Measurements from ENCODE around the gene PCSK4.
"Not testable (repeated sequence)": the region's sequence is repeated elsewhere in the genome, so short reads cannot be mapped to it uniquely, and the experiment has no call there.

PCSK4 gene

GRCh38 chr19:1490311-1491113 lies at the start of gene PCSK4:
Gene PCSK4 (minus strand): TSS chr19:1490350. CDS start chr19:1490346, 4 bp downstream.
- DNase-seq (ENCODE audit: low read depth in 1 of 2, low spot score in 1 of 2): peak; percentile 95 to 96

- DNase-seq (ENCODE audit: low read depth in 1 of 2, low spot score in 1 of 2): not testable (repeated sequence)
Observed at GRCh38 chr19:1539749-1540148, 49.6 kb upstream of the PCSK4 start.

DNA sequence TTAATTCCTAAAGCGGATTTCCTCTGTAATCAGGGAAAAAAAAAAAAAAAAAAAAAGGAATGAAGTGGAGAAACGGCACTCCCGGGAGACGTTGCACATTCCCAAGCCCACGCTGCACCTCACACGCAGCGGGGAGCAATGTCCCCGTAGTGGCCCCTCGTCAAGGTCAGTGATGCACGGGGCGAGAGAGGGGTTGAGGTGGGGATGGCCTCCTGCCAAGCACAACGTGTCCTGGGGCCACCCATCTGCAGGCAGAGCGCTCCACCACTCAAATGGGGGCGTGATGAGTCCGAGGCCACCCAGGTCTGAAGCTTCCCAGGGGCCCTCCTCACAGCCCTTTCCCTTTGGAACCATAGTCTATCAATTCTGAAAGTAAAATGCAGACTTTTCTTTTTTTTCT lies 48.8 kb upstream of the PCSK4 start:
- no peak for DNase-seq (ENCODE audit: low read depth in 1 of 2, low spot score in 1 of 2)

- not testable (repeated sequence) for DNase-seq (ENCODE audit: low read depth in 1 of 2, low spot score in 1 of 2)
Observed at GRCh38 chr19:1535699-1536098, 45.5 kb upstream of the PCSK4 start.

GRCh38 chr19:1534972-1535371 lies 44.8 kb upstream of the PCSK4 start:
- no peak for DNase-seq (ENCODE audit: low read depth in 1 of 2, low spot score in 1 of 2)

DNA sequence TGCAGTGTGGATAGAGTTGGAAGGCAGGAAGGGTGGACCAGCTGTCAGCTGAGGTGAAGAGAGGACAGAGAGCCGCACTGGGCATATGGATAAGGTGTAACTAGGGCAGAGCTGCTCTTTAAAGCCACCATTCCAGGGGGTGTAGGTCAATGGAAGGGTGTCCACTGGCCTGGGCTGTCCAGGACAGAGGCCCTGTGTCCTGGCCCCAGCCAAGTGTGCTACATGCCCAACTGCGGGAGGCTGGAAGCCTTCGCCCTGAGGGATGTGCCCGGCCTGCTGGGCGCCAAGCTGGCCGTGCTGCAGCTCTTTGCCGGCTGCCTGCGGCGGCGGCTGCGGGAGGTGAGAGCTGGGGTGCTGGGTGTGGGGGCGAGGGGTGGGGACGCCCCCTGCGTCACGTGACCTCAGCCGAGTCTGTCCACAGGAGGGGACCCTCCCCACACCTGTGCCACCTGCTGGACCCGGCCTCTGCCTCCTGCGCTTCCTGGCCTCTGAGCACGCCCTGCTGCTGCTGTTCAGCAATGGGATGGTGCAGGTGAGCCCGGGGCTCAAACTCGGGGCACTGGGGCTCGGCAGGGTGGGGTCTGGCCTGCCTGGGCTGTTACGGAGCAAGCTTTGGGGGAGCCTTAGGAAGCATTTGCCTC lies 43.5 kb upstream of the PCSK4 start:
- no peak for DNase-seq (ENCODE audit: low read depth in 1 of 2, low spot score in 1 of 2)

- DNase-seq (ENCODE audit: low read depth in 1 of 2, low spot score in 1 of 2): no peak
Observed at GRCh38 chr19:1532003-1532402, 41.9 kb upstream of the PCSK4 start.

DNA sequence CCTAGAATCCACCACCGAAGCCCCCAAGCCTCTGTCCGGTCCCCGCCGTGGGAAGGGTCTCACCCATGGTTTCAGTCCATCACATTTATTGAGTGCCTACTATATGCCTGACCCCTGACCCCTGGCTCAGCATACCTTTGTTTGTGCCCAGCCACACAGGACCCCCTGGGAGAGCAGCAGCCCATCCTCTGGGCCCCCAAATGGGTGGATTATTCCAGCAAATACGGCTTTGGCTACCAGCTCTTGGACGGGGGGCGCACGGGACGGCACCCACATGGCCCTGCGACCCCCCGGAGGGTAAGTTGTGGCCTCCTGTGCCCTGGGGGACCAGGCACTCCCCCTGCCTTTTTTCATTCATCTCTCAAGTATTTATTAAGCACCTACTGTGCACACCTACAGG lies 41.4 kb upstream of the PCSK4 start:
- no peak for DNase-seq (ENCODE audit: low read depth in 1 of 2, low spot score in 1 of 2)

GRCh38 chr19:1530856-1531255 lies 40.7 kb upstream of the PCSK4 start:
- not testable (repeated sequence) for DNase-seq (ENCODE audit: low read depth in 1 of 2, low spot score in 1 of 2)

GRCh38 chr19:1529430-1529816 lies 39.3 kb upstream of the PCSK4 start:
- no peak for DNase-seq (ENCODE audit: low read depth in 1 of 2, low spot score in 1 of 2)

DNA sequence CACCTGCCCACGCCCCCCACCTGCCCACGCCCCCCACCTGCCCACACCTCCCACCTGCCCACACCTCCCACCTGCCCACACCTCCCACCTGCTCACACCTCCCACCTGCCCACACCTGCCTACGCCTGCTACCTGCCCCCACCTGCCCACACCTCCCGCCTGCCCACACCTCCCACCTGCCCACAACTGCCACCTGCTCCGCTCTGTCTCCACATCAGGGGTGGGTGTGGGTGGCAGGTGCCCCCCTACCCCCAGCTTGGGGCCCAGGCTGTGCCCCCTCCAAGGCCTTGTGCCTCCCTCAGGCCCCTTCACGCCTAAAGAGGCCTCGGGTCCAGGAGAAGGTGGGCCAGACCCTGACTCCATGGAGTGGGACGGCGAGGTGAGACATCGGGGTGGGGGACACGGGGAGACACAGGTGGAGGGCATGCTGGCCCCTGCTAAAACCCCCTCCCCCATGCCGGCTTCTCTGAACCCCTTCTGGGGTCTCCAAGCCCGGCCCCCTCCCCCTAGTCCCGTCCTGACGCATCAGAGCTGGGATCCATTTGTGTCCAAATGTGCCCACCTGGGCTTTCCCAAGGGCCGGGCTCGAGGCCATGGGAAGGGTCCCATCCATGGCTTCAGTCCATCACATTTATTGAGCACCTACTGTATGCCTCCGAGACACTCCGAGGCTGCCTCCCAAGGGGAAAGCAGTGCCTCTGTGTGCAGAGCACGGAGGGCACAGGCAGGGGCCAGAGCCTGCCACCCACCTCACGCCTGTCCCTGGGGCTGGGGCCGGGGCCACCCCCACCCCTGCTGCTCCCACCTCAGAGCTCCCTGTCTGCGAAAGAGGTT lies 38.7 kb upstream of the PCSK4 start:
- DNase-seq (ENCODE audit: low read depth in 1 of 2, low spot score in 1 of 2): no peak

- DNase-seq (ENCODE audit: low read depth in 1 of 2, low spot score in 1 of 2): no peak
Observed at GRCh38 chr19:1527650-1528309, 37.6 kb upstream of the PCSK4 start.

GRCh38 chr19:1526979-1527649 lies 37.0 kb upstream of the PCSK4 start:
- DNase-seq (ENCODE audit: low read depth in 1 of 2, low spot score in 1 of 2): no peak

DNA sequence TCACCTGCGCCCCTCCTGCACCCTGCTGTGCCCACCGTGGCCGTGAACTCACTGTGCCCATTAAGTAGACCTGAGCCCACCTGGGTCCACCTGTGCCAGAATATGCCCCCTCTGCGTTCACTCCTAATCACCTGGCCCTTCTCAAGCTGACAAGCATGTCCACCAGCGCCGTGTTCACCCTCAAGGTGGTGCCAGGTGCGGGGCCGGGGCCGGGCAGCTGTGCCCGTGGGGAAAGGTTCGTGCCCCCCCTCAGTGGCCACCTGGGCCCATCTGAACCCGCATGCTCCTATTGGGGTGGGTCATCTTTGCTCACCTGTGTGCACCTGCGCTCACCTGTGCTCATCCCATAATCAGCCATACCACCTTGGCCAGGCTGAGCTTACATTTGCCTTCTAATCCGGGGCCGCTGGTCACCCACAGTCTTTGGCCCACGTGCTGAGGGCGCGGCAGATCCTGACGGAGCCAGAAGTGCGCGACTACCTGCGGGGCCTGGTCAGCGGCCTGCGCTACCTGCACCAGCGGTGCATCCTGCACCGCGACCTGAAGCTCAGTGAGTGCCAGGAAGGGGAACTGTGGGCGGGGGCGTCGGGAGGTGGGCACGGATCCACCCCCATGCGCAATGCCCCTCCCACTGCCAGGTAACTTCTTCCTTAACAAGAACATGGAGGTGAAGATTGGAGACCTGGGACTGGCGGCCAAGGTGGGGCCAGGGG lies 36.1 kb upstream of the PCSK4 start:
- DNase-seq (ENCODE audit: low read depth in 1 of 2, low spot score in 1 of 2): no peak

DNA sequence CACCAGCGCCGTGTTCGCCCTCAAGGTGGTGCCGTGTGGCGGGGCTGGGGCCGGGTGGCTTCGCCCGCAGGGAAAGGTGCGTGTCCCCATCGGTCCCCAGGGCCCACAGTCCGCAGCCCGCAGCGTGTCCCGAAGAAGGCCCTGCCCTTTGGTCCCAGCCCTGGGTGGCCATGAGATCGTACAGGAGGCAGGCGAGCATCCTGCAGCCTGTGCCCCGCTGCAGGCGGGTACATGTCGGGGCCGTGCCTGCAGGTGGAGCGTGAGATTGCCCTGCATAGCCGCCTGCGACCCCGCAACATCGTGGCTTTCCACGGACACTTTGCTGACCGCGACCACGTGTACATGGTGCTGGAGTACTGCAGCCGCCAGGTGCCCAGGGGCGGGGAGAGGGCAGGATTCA lies 35.2 kb upstream of the PCSK4 start:
- no peak for DNase-seq (ENCODE audit: low read depth in 1 of 2, low spot score in 1 of 2)

DNA sequence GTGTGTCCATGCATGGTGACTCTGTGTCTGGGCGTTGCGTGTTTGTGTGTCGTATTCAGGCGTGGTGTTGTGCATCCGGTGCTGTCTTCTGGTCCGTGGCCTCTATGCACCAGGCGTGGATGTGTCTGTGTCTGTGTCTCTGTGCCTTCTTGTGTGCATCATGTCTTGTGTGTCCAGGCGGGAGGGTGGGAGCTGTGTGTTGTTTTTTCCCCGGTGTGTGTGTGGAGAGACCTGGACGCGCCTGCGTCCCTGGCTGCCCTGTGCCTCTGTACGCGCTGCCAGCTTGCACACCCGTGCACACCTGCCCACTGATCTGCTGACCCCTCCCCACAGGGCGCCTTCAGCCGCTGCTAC lies 34.8 kb upstream of the PCSK4 start:
- DNase-seq (ENCODE audit: low read depth in 1 of 2, low spot score in 1 of 2): no peak

DNA sequence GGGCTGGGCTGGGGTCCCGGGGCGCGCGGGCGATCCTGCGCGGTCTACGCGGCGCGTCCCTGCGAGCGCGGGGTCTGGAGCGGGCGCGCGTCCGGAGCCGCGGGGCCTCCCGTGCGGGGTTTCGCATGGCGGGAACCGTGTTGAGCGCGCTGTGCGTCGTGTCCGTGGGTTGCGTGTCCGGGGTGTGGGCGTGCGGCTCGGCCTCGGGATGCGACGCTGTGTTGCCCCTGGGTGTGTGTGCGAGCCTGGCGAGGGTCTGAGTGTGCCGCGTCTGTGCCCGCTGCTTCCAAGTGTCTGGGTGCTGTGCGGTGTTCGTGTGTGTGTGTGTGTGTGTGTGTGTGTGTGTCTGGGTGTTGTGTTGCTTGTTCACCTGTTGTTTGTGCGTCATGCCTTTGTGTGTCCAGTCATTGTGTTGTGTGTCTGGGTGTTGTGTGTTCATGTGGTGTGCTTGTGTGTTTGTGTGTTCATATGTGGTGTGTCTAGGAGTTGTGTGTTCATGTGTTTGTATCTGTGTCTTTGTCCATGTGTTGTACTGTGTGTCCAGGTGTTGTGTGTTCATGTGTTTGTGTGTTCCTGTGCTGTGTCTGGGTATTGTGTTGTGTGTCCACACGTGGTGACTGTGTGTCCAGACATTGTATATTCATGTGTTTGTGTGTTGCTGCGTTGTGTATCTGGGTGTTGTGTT lies 34.3 kb upstream of the PCSK4 start:
- no peak for DNase-seq (ENCODE audit: low read depth in 1 of 2, low spot score in 1 of 2)

DNA sequence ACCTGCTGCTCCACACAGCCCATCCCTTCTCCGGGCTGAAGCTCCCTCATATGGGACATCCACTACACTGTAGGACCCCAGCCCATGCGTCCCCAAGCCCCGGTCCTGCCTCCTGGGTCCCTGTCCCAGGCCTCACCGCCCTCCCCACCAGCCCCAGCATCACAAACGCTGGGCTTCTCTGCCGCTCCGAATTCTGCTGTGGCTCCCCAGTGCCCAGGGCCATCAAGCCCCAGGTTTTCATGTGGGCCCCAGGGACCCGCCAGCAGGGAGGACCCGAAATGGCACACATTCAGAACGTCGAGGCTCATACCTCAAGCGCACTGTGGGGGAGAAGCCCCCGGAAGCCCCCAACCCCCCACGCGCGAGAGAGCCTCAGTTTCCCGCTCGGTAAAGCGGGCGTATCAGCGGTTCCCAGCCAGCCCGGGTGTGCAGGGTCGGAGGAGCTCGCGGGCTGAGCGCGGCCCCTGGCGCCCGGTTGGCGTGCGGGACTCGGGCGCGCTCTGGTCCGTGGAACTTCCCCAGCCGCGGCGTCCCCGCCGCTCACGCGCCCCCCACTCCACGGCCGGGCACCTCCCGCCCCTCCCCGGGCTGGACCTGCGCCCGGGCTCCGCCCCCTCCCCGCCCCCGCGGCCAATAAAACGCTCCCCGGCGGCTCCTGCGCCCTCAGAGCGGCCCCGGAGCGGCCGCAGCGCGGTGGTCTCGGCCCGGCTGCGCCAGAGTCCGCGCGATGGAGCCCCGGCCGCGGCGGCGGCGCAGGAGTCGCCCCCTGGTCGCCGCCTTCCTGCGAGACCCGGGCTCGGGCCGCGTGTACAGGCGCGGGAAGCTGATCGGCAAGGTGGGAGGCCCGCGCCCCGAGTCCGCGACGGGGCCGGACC lies 33.5 kb upstream of the PCSK4 start, which contains the start of gene PLK5:
TSS of gene PLK5 (plus strand) at position 666 of the 875 bp plus-strand sequence. CDS start 2,920 bp downstream, outside the sequence.
- no peak for DNase-seq (ENCODE audit: low read depth in 1 of 2, low spot score in 1 of 2)

DNA sequence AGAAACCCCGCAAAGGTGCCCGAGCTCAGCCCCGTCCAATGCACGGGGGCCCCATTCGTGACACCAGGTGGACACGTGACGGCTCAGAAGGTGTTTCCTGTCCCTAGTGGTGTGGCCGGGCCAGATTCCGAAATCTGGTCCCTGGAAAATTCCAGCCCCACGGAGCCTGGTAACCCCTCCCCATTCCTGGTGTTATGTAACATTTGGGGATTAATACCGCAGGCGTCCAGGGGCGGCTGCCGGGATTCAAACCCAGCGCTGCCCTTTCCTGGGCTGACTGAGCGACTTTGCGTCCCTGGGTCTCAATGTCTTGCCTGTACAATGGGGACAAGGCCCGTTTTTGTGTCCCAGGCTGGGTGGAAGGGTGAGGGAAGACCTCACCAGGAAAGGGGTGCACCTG lies 32.7 kb upstream of the PCSK4 start:
- DNase-seq (ENCODE audit: low read depth in 1 of 2, low spot score in 1 of 2): no peak

Data from stimulated activated CD4-positive, alpha-beta T cell treated with anti-CD3 and anti-CD28 coated beads, Interleukin-15, amount 100 ng/mL, for 1 hour (primary cell).